Upper lobe of right lung (tissue), 1 donor: Measurements from ENCODE around the gene GAL3ST2. TPM values are rescaled to one million over a fixed set of nuclear protein-coding genes. Genes with fewer than 3 reads are reported as not detected.
A peak's percentile ranks its signal among the peaks of the same experiment; 100 is the strongest.

Experiments used
- ATAC-seq: fragments of 200-7000 bp; cut with Tn5 transposase; one replicate; pipeline ENCODE4 v1.9.1; 2020; ENCODE audit warnings: mild to moderate bottlenecking, moderate library complexity
- DNase-seq: peaks from one replicate; pipeline ENCODE4 v3.0.0-alpha.2; 2020
- H3K27ac ChIP-seq: fragments of 200-600 bp; one replicate; pipeline ENCODE4 v1.8.0; 2022
- H3K27me3 ChIP-seq: fragments of 200-600 bp; one replicate; pipeline ENCODE4 v1.8.0; 2022; ENCODE audit warnings: mild to moderate bottlenecking
- H3K36me3 ChIP-seq: fragments of 200-600 bp; one replicate; pipeline ENCODE4 v1.8.0; 2022
- H3K4me1 ChIP-seq: fragments of 200-600 bp; one replicate; pipeline ENCODE4 v1.8.0; 2022
- H3K4me3 ChIP-seq: fragments of 200-600 bp; one replicate; pipeline ENCODE4 v1.8.0; 2022; ENCODE audit warnings: mild to moderate bottlenecking
- H3K9me3 ChIP-seq: fragments of 200-600 bp; one replicate; pipeline ENCODE4 v1.8.0; 2022
- intact Hi-C: fragments of 100-400 bp; cut with DNase I; formaldehyde crosslinking; loops from one replicate; pipeline ENCODE4 v1.11.0; 2022
- total RNA-seq: library from RNA; stranded (reverse); fragmentation: NEBNext Ultra II Directional; extraction: Animal tissue kit (Norgen Biotek cat#: 25700); gene quantifications from one replicate; pipeline ENCODE4 v1.2.1, GENCODE V29; 2021
- TF ChIP-seq, protein P1 (sequence below): fragments of 200-600 bp; IDR thresholded peaks from one replicate; pipeline ENCODE4 v1.8.0; 2022; ENCODE audit warnings: antibody characterized with exemption
- donor health status: DM: no; HTN: yes; CAD: no; lungs with severe emphysema.

The GAL3ST2 gene
- total RNA-seq, 1 donor from 2014 or later, result not detected

DNA sequence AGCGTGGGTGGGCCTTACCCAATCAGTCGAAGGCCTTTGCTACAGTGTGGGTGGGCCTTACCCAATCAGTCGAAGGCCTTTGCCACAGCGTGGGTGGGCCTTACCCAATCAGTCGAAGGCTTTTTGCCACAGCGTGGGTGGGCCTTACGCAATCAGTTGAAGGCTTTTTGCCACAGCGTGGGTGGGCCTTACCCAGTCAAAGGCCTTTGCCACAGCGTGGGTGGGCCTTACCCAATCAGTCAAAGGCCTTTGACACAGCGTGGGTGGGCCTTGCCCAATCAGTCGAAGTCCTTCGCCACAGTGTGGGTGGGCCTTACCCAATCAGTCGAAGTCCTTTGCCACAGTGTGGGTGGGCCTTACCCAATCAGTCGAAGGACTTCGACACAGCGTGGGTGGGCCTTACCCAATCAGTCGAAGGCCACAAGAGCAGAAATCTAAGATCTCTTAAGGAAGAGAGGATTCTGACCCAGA, 16.3 kb upstream of the GAL3ST2 start:
- Histone ChIP-seq H3K36me3 (peaks cover 13% of the 10 kb centered on the region), H3K27me3 (no peaks in the 10 kb centered on the region), H3K9me3 (no peaks in the 10 kb centered on the region), H3K4me1 (no peaks in the 10 kb centered on the region), H3K27ac (no peak overlapping the region), H3K4me3 (no peak overlapping the region)
- intact Hi-C loops, result no loop called here
- TF ChIP-seq, protein P1, sequence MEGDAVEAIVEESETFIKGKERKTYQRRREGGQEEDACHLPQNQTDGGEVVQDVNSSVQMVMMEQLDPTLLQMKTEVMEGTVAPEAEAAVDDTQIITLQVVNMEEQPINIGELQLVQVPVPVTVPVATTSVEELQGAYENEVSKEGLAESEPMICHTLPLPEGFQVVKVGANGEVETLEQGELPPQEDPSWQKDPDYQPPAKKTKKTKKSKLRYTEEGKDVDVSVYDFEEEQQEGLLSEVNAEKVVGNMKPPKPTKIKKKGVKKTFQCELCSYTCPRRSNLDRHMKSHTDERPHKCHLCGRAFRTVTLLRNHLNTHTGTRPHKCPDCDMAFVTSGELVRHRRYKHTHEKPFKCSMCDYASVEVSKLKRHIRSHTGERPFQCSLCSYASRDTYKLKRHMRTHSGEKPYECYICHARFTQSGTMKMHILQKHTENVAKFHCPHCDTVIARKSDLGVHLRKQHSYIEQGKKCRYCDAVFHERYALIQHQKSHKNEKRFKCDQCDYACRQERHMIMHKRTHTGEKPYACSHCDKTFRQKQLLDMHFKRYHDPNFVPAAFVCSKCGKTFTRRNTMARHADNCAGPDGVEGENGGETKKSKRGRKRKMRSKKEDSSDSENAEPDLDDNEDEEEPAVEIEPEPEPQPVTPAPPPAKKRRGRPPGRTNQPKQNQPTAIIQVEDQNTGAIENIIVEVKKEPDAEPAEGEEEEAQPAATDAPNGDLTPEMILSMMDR, result no peak
- ATAC-seq (no peak), DNase-seq (peak; percentile 33)

DNA sequence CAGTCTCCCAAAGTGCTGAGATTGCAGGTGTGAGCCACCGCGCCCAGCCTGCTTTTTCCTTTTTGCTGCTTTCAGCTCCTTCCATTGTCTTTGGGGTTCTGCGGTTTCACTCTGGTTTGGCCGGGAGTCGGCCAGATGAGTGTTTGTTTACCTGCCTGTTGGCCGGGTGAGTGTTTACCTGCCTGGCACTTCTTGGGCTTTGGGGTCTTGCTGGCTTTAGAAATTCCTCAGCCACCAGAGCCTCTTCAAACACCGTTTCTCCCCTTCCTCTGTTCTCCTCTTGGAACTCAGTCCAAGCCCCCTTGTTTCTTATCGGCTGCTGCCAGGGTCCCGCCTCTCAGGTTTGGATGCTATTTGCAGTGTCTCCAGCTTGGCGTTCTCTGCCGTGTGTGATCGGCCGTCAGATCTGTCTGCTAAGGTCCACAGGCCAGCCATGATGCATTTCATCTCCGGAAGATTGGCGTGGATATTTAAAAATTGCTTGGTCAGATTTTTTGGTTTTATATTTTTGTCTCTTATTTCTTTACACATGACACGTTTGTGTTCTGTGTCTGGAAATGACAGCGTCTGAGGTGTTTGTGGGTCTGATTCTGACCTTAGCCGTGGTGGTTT, 14.2 kb upstream of the GAL3ST2 start:
- H3K27ac ChIP-seq, result no peak overlapping the region
- no peaks in the 10 kb centered on the region for H3K9me3 ChIP-seq
- no peaks in the 10 kb centered on the region for H3K27me3 ChIP-seq
- no peaks in the 10 kb centered on the region for H3K36me3 ChIP-seq
- DNase-seq (peak; percentile 34), ATAC-seq (no peak)
- TF ChIP-seq, protein P1, result no peak
- intact Hi-C loops, result no loop called here
- H3K4me1 ChIP-seq, result no peaks in the 10 kb centered on the region
- no peak overlapping the region for H3K4me3 ChIP-seq

DNA sequence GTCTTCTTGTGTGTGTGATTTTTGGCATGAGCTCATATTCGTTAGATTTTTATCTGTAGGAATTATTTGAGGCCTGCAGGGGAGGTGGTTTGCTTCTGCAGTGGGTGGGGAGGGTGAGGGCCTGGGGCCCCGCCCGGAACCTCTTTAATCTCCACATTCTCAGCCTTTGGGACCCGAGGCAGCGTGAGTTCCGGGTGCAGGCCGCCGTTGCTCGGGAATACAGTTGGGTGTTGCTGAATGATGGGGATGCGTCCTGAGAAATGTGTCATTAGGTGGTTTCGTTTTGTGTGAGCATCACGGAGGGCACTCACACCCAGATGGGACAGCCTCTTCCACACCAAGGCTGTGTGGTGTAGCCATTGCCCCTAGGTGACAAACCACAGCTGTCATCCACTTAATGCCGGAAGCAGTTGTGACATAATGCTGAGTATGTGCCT, 13.7 kb upstream of the GAL3ST2 start:
- Histone ChIP-seq H3K4me3 (no peak overlapping the region), H3K9me3 (no peaks in the 10 kb centered on the region), H3K4me1 (no peaks in the 10 kb centered on the region), H3K27me3 (no peaks in the 10 kb centered on the region), H3K27ac (no peak overlapping the region), H3K36me3 (no peaks in the 10 kb centered on the region)
- intact Hi-C loops, result no loop called here
- TF ChIP-seq, protein P1, result no peak
- DNase-seq, result peak; percentile 42
- ATAC-seq, result peak; percentile 65

DNA sequence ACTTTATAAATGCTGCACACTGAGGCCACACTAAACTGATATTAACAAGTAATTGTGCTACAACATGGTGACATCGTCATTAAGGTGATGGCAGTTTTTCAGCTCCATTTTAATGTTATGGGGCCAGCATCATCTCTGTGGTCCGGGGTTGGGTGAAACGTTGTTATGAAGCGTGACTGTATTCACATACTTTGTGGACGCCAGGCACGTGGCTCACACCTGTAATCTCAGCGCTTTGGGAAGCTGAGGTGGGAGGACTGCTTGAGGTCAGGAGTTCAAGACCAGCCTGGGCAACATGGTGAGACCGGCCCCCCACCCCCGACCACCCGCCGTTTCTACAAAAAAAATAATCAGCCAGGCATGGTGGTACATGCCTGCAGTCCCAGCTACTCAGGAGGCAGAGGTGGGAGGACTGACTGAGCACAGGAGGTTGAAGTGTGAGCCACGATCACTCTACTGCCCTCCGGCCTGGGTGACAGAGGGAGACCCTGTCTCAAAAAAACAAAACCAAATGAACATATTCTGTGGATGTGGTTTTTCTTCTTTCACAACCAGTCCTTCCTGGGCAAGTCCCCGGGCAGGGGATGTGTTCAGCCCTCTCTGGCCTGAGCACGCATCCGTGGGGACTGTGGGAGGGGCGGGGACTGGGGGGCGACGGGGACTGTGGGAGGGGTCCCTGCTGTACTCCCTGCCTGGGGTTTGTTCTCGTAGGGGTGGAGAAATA, 12.9 kb upstream of the GAL3ST2 start:
- no peaks in the 10 kb centered on the region for H3K36me3 ChIP-seq
- ATAC-seq, result no peak
- no peaks in the 10 kb centered on the region for H3K4me1 ChIP-seq
- intact Hi-C loops, result no loop called here
- H3K27ac ChIP-seq, result no peak overlapping the region
- H3K9me3 ChIP-seq, result no peaks in the 10 kb centered on the region
- TF ChIP-seq, protein P1, result no peak
- H3K4me3 ChIP-seq, result no peak overlapping the region
- H3K27me3 ChIP-seq, result no peaks in the 10 kb centered on the region
- peak; percentile 52 for DNase-seq

DNA sequence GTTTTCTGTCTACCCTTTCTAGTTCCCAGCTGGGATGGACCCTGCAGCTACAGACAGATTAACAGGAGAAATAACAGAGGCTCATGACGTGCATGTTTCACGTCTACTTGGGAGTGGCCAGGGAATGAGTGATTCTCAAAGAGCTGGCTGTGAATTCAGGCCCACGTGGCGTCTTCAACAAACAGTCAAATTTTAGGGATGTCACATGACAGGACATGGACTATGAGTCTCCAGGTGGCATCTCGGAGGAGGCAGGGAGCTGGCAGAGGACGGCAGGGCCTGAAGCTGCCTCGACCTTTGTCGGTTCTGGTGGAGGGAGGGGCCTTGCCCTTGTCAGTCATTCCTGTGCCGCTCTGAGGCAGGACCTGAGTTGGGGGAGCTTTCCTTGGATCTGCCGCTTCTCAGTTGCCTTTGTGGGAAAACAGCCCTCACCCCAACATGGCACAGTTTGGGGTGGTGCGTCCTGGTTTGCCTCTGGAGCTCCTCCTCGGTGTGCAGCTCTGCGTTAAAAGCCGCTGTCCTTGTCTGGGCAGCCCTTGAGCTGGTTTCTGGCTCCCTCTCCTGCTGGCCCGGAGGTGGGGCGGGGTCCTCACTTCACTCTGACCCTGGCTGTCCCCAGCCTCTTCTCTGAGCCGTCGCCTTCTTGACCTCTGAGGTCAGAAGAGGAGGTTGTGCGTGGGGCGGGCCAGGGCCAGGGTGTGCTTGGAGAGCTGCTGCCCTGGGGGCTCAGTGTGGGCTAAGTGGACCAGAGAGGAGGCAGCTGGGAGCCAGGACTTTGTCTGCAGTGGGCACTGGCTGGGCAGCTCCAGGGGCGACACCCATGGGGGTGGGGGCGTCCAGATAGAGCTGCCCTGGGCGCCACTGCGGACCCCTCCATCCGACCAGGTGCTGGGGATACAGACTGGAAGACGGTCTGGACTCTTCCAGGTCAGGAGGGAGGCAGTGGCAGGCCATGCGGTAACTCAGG, 12.1 kb upstream of the GAL3ST2 start:
- Histone ChIP-seq H3K4me3 (no peak overlapping the region), H3K9me3 (no peaks in the 10 kb centered on the region), H3K36me3 (no peaks in the 10 kb centered on the region), H3K27ac (no peak overlapping the region), H3K4me1 (no peaks in the 10 kb centered on the region), H3K27me3 (no peaks in the 10 kb centered on the region)
- intact Hi-C loops, result no loop called here
- TF ChIP-seq, protein P1, result no peak
- ATAC-seq, result no peak
- peak; percentile 62 for DNase-seq
